GM12874 (cell line): Measurements from ENCODE around the gene GLYATL2.

ENCODE experiments used
- CTCF ChIP-seq: IDR thresholded peaks from 2 replicates; pipeline ENCODE4 v1.5.1; 2011; ENCODE audit warnings: low read depth, mild to moderate bottlenecking, control low read depth, low read length, moderate library complexity; ENCODE audit not compliant: insufficient read depth

The GLYATL2 gene

GRCh38 chr11:58866788-58867187, 22.3 kb upstream of the GLYATL2 start:
- TF ChIP-seq CTCF: no peak

GRCh38 chr11:58864335-58864734, 19.8 kb upstream of the GLYATL2 start:
- no peak for TF ChIP-seq CTCF

- TF ChIP-seq CTCF: no peak
Observed at GRCh38 chr11:58863697-58864096, 19.2 kb upstream of the GLYATL2 start.

- TF ChIP-seq CTCF: no peak
Observed at GRCh38 chr11:58861533-58861932, 17.0 kb upstream of the GLYATL2 start.

- no peak for TF ChIP-seq CTCF
Observed at GRCh38 chr11:58856806-58857205, 12.3 kb upstream of the GLYATL2 start.

GRCh38 chr11:58845386-58845785, 882 bp upstream of the GLYATL2 start:
- TF ChIP-seq CTCF: no peak

- TF ChIP-seq CTCF: no peak
Observed at GRCh38 chr11:58837707-58838388, 6.7 kb downstream of the GLYATL2 start.
